Smooth muscle cell (in vitro differentiated cells): ENCODE measurements around the gene VAV1. TPM values are rescaled to one million over a fixed set of nuclear protein-coding genes. Genes with fewer than 3 reads are reported as not detected.

ENCODE experiments used
- DNase-seq: peaks from one replicate; lab custom pipeline; 2025; ENCODE audit not compliant: unreplicated experiment; lab: John Stamatoyannopoulos, UW
- H2AFZ ChIP-seq: fragments of 200-600 bp; sonication (generic); 2 replicates; pipeline ENCODE4 v1.6.0; 2016; ENCODE audit warnings: antibody characterized with exemption, low read depth, mild to moderate bottlenecking
- H3F3A ChIP-seq: fragments of 200-600 bp; sonication (generic); 2 replicates; pipeline ENCODE4 v1.6.0; 2017; ENCODE audit warnings: antibody characterized with exemption, low read depth
- H3K27ac ChIP-seq: fragments of 200-600 bp; sonication (generic); 2 replicates; pipeline ENCODE4 v1.5.1; 2016; ENCODE audit warnings: low read depth, mild to moderate bottlenecking
- H3K27me3 ChIP-seq: fragments of 200-600 bp; sonication (generic); 2 replicates; pipeline ENCODE4 v1.6.1; 2016; ENCODE audit warnings: low read depth, mild to moderate bottlenecking
- H3K36me3 ChIP-seq: fragments of 200-600 bp; sonication (generic); 2 replicates; pipeline ENCODE4 v1.5.1; 2016; ENCODE audit warnings: low read depth
- H3K4me1 ChIP-seq: fragments of 200-600 bp; sonication (generic); 2 replicates; pipeline ENCODE4 v1.5.1; 2016; ENCODE audit warnings: low read depth
- H3K4me2 ChIP-seq: fragments of 200-600 bp; sonication (generic); 2 replicates; pipeline ENCODE4 v1.6.0; 2016; ENCODE audit warnings: mild to moderate bottlenecking
- H3K4me3 ChIP-seq: fragments of 200-600 bp; sonication (generic); 2 replicates; pipeline ENCODE4 v1.5.1; 2016; ENCODE audit warnings: mild to moderate bottlenecking
- H3K79me2 ChIP-seq: fragments of 200-600 bp; sonication (generic); 2 replicates; pipeline ENCODE4 v1.6.0; 2016; ENCODE audit warnings: low read depth, mild to moderate bottlenecking
- H3K9ac ChIP-seq: fragments of 200-600 bp; sonication (generic); 2 replicates; pipeline ENCODE4 v1.6.0; 2016; ENCODE audit warnings: low read depth
- H3K9me3 ChIP-seq: fragments of 200-600 bp; sonication (generic); replicated peaks from 2 replicates; pipeline ENCODE4 v1.5.1; 2016; ENCODE audit warnings: low read depth
- H4K20me1 ChIP-seq: fragments of 200-600 bp; sonication (generic); 2 replicates; pipeline ENCODE4 v1.6.0; 2016; ENCODE audit warnings: low read depth
- CTCF ChIP-seq: fragments of 200-600 bp; sonication (generic); IDR thresholded peaks from 2 replicates; pipeline ENCODE4 v1.5.1; 2017; ENCODE audit warnings: borderline replicate concordance, mild to moderate bottlenecking, antibody characterized with exemption; ENCODE audit not compliant: insufficient read depth, poor library complexity, severe bottlenecking
- WGBS: methylation state at CpG from one replicate; pipeline ENCODE4 v1.1.7; 2016; ENCODE audit warnings: low lambda C conversion rate; 5-methylcytosine and 5-hydroxymethylcytosine counted together
- polyA plus RNA-seq: library from polyadenylated mRNA; unstranded; fragments of >200 nt; fragmentation: Nextera tagmentation; extraction: Ambion mirVana; gene quantifications from 2 replicates; pipeline ENCODE4 v1.2.1, GENCODE V29; 2016
- total RNA-seq: library from RNA; depleted of rRNA; stranded (reverse); fragments of >200 nt; gene quantifications from 2 replicates; pipeline ENCODE4 v1.2.3, GENCODE V29; 2014

The VAV1 gene
- total and polyA plus RNA-seq, 2 experiments from 2014 or later = not detected

- no peak for TF ChIP-seq CTCF
Measured at GRCh38 chr19:6890938-6891337, 118.4 kb downstream of the VAV1 start.

DNA sequence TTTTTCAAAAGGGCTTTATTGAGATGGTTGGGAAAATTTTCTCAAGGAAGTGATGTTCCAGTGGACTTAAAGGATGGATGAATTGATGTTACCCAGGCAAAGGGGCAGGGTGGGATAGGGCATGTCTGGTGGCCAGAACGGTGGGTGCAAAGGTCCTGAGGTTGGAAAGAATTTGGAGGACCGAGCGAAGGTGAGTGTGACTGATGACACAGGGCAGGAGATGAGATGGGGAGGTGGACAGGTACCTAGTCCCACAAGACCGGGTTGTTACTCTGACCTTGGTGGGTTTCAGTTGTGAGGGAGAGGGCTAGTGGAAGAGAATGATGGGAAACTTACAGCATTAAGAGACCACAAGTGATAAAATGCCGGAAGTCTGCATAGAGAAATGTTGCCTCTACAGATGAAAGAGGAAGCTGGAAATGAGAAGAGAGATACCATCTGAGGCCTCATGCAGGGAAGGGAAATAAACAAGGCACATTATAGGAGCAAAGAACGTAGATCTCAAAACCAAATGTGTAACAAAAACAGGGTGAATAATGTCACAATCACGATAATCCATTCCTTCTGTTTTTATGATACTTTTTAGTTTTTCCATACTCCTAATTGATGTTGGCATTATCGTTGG is 119.4 kb downstream of the VAV1 start:
- no peaks in the 10 kb centered on the region for H4K20me1 ChIP-seq
- TF ChIP-seq CTCF = no peak
- H3K27ac ChIP-seq = no peak overlapping the region
- no peaks in the 10 kb centered on the region for H3K9me3 ChIP-seq
- H3K4me2 ChIP-seq = no peak overlapping the region
- H3K4me3 ChIP-seq = no peak overlapping the region
- no peaks in the 10 kb centered on the region for H3K27me3 ChIP-seq
- H3K4me1 ChIP-seq = no peaks in the 10 kb centered on the region
- no peak overlapping the region for H2AFZ ChIP-seq
- no peaks in the 10 kb centered on the region for H3F3A ChIP-seq
- WGBS = 76% methylated on average over 8 of the region's 8 CpGs
- H3K36me3 ChIP-seq = no peaks in the 10 kb centered on the region
- no peaks in the 10 kb centered on the region for H3K79me2 ChIP-seq
- DNase-seq = no peak
- H3K9ac ChIP-seq = no peak overlapping the region

More at GRCh38 chr19:6890938-6891337, 118.4 kb downstream of the VAV1 start:
- Histone ChIP-seq H4K20me1 (no peaks in the 10 kb centered on the region), H3K27ac (no peak overlapping the region), H3K9me3 (no peaks in the 10 kb centered on the region), H3K4me2 (no peak overlapping the region), H3K27me3 (no peaks in the 10 kb centered on the region), H3K4me3 (no peak overlapping the region), H3K4me1 (no peaks in the 10 kb centered on the region), H3K9ac (no peak overlapping the region), H2AFZ (no peak overlapping the region), H3K79me2 (no peaks in the 10 kb centered on the region), H3K36me3 (no peaks in the 10 kb centered on the region), H3F3A (no peaks in the 10 kb centered on the region)
- 67% methylated on average over 8 of the region's 8 CpGs for WGBS
- DNase-seq = no peak

DNA sequence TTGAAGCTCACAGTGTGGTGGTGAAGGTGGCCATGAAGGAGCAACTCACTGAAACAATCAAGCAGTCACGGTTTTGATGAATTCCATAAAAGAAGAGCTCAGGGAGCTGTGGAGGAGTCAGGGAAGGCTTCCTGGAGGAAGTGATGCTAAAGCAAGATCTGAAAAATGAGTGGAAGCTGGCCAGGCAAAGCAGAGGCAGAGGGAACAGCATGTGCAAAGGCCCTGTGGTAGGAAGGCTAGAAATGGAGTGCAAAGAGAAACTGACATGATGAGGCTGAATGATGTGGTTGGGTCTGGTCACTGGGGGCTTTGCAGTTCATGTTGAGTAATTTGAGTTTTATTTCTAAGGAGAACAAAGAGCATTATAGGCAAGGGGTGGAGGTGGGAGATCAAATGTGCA is 121.8 kb downstream of the VAV1 start:
- no peak overlapping the region for H3K27ac ChIP-seq
- H3K36me3 ChIP-seq = no peaks in the 10 kb centered on the region
- no peak overlapping the region for H3K4me3 ChIP-seq
- no peaks in the 10 kb centered on the region for H3K79me2 ChIP-seq
- TF ChIP-seq CTCF = no peak
- WGBS = 48% methylated on average over 1 of the region's 1 CpG
- no peaks in the 10 kb centered on the region for H4K20me1 ChIP-seq
- H3F3A ChIP-seq = no peaks in the 10 kb centered on the region
- no peak overlapping the region for H2AFZ ChIP-seq
- no peak overlapping the region for H3K9ac ChIP-seq
- H3K27me3 ChIP-seq = no peaks in the 10 kb centered on the region
- H3K9me3 ChIP-seq = no peaks in the 10 kb centered on the region
- DNase-seq = no peak
- H3K4me1 ChIP-seq = no peaks in the 10 kb centered on the region
- no peak overlapping the region for H3K4me2 ChIP-seq

DNA sequence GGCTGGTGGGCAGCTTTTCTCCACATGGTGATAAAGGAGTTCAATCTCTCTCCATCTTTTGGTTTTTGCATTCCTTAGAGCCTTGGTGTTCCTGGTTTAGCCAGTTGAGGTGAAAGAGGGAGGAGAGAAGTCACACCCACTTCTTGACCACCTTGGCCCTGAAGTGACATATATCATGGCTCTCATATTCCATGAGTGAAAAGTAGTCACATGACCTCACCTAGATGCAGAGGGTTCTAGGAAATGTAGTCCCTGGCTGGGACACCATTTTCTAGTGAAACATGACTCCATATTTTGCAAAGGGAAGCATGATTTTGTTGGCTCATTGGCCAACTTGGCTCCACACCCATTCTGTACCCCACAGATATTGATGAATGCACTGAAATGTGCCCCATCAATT is 130.9 kb downstream of the VAV1 start:
- H3K27me3 ChIP-seq = no peaks in the 10 kb centered on the region
- no peak for TF ChIP-seq CTCF
- H2AFZ ChIP-seq = no peak overlapping the region
- H3K4me2 ChIP-seq = no peak overlapping the region
- no peak overlapping the region for H3K9ac ChIP-seq
- peaks cover 3% of the 10 kb centered on the region for H3K9me3 ChIP-seq
- H3K27ac ChIP-seq = no peak overlapping the region
- H3K4me3 ChIP-seq = no peak overlapping the region
- H3K36me3 ChIP-seq = no peaks in the 10 kb centered on the region
- H4K20me1 ChIP-seq = no peaks in the 10 kb centered on the region
- no peaks in the 10 kb centered on the region for H3F3A ChIP-seq
- DNase-seq = no peak
- H3K4me1 ChIP-seq = no peaks in the 10 kb centered on the region
- H3K79me2 ChIP-seq = no peaks in the 10 kb centered on the region
